ENCODE data around the gene OLIG3.

Gene OLIG3

DNA sequence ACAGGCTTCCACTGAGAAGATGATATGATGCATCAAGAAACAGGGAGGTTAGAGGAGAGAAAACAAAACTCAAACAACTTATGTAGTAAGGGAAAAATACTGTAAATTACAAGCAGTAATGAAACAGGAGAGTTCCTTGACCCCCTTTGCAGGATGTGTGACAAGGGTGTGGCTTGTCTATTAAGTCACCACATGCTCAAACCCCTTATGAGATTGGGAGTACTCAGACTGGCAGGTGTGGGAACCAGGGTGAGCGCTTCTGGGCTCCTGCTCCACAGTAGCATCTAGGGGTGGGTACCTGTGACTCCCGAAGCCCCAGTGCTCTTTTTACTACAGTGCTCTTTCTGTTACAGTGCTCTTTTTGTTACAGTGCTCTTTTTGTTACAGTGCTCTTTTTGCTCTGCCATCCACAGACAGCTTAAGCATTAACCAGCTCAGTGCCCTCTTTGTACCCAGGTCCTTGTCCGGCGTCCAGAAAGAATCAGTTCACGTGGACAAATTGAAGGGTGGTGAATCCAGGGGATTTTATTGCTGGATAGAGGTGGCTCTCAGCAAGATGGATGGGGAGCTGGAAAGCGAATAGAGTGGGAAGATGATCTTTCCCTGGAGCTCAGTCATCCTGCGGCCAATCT lies 28.7 kb downstream of the OLIG3 start:
- no peak for DNase-seq

DNA sequence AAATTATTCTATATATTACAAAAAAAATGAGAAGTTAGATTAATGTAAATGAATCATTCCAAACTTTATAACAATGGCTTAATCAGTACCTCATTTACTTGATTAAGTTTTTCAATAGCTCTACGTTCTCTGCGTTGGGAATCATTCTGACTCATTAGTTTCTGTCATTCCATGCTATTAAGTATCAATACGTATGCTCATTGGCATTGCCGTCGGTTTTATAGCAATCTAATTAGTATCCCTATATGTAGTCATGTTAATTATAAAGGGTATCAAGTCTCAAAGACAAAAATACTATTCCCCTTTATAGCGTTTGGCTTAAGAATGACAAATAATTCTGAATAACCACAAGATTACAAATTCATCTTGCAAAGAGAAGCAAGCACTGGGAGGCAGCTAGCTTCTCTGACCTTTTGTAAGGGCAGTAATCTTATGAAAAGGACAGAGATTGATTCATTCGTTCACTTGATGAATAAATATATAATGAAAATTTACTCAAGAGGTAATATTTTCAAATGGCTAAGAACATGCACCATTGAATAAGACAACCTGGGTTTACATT lies 41.8 kb downstream of the OLIG3 start:
- no peak for DNase-seq

DNA sequence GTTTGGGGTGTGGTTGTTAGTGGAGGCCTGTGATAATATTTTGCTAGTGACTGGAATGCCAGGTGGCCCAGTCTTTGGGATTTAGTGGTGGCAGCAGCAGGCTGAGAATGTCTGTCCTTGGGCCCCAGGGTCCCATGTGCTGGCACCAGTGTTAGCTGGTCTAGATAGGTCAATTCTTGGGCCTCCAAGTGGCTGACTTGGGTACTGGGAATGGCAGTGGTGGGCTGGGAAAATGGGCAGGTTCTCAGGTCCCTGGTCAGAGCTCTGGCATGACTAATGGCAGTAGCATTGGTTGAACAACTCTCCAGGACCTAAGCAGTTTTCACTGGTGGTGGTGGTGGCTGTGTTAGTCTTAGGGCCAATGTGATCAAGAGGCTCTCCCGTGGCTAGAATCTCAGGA lies 50.3 kb downstream of the OLIG3 start:
- DNase-seq, result no peak

Data from bone marrow (tissue), 2 donors.